ENCODE results near the gene CNEP1R1.

Gene CNEP1R1

DNA sequence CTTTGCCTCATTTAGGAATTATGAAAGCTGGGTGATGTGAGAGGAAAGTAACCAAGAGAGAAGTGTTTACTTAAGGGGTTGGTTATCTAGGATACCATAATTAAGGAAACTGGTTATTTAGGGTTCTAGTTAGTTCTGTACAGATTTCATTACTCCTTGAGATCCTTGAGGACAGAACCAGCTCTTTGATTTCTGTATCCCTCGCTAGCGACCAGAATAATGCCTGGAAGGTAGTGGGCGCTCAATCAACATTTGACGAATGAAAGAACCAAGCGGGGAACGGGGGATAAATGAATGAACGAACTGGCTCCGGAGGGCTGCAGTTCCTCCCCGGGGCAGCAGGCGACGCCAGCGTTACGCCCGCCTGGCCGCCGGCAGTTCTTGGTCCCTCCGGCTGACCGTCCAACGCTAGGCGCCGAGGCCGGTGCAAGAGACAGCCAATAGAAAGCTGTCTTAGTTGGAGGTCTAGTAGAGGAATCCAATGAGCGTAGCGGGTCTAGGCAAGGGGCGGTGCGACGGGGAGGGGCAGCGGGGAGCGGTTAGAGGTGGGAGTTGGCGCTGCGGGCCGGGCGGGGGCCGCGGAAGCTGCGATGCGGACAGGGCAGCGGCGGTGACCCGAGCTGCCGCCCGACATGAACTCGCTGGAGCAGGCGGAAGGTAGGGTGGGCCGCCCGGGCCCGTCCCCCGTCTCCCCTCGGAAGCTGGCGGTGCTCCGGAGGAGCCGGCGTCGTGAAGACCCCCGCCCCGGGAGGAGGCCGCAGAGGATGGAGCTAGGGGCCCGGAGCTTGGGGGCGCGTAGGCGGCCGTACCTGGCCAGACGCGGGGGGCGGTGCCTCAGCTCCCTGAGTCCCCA, at the start of gene CNEP1R1:
TSS of gene CNEP1R1 (plus strand) at position 542 of the 853 bp plus-strand sequence. CDS start at position 633, 91 bp downstream.
- H3K4me2 ChIP-seq (ENCODE audit: low read depth, low read length, poor library complexity, severe bottlenecking) = peak within 1 kb of the TSS; percentile 90
- no peaks in the 10 kb centered on the region for H3F3A ChIP-seq (ENCODE audit: low read depth)
- peaks cover 42% of the 10 kb centered on the region for H3K79me2 ChIP-seq (ENCODE audit: insufficient read depth, low read length)
- TF ChIP-seq EZH2phosphoT487 (IDR thresholded peaks at IDR 0.05; ENCODE audit: borderline replicate concordance) (no peak), CTCF (conservative IDR thresholded peaks at IDR 0.05; ENCODE audit: low read length) (peak; percentile 99)
- peaks cover 24% of the 10 kb centered on the region for H4K20me1 ChIP-seq (ENCODE audit: insufficient read depth, low read length, poor library complexity, severe bottlenecking)
- H3K27me3 ChIP-seq (ENCODE audit: insufficient read depth, low read length, poor library complexity, severe bottlenecking) = no peaks in the 10 kb centered on the region
- H3K36me3 ChIP-seq (ENCODE audit: insufficient read depth, low read length) = no peaks in the 10 kb centered on the region; the same call in 1 of the 2 replicates
- H3K4me1 ChIP-seq (ENCODE audit: insufficient read depth, low read length, poor library complexity, severe bottlenecking) = peaks cover 28% of the 10 kb centered on the region
- H3K4me3 ChIP-seq (ENCODE audit: low read length, poor library complexity, severe bottlenecking) = peak within 1 kb of the TSS; percentile 88
- peak within 1 kb of the TSS; percentile 76 for H3K9ac ChIP-seq (ENCODE audit: low read depth, low read length, poor library complexity, severe bottlenecking)
- H3K9me2 ChIP-seq (replicated peaks; ENCODE audit: low read depth, low read length) = no peaks in the 10 kb centered on the region
- H3K9me3 ChIP-seq (ENCODE audit: insufficient read depth, low read depth, low read length) = no peaks in the 10 kb centered on the region
- peak within 1 kb of the TSS; percentile 84 for H2AFZ ChIP-seq (ENCODE audit: low read length)

DNA sequence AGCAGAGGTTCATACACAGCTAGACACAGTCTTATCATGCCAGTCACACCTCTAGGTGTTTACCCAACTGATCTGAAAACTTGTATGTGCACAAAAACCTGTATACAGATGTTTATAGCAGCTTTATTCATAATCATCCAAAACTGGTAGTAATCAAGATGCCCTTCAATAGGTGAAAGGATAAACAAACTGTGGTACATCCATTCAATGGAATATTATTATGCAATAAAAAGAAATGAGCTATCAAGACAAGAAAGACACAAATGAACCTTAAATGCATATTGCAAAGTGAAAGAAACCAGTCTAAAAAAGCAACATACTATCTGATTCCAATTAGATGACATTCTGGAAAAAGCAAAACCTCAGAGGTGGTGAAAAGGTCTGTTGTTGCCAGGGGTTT, 47.6 kb upstream of the CNEP1R1 start:
- Histone ChIP-seq H3K9ac (ENCODE audit: low read depth, low read length, poor library complexity, severe bottlenecking) (no peak overlapping the region), H3K4me2 (ENCODE audit: low read depth, low read length, poor library complexity, severe bottlenecking) (no peak overlapping the region), H3K9me3 (ENCODE audit: insufficient read depth, low read depth, low read length) (no peaks in the 10 kb centered on the region), H2AFZ (ENCODE audit: low read length) (no peak overlapping the region), H4K20me1 (ENCODE audit: insufficient read depth, low read length, poor library complexity, severe bottlenecking) (no peaks in the 10 kb centered on the region), H3K79me2 (ENCODE audit: insufficient read depth, low read length) (no peaks in the 10 kb centered on the region), H3K9me2 (replicated peaks; ENCODE audit: low read depth, low read length) (no peaks in the 10 kb centered on the region), H3K4me1 (ENCODE audit: insufficient read depth, low read length, poor library complexity, severe bottlenecking) (no peaks in the 10 kb centered on the region), H3K36me3 (ENCODE audit: insufficient read depth, low read length) (no peaks in the 10 kb centered on the region), H3K4me3 (ENCODE audit: low read length, poor library complexity, severe bottlenecking) (no peak overlapping the region), H3K27me3 (ENCODE audit: insufficient read depth, low read length, poor library complexity, severe bottlenecking) (no peaks in the 10 kb centered on the region), H3F3A (ENCODE audit: low read depth) (no peaks in the 10 kb centered on the region)
- TF ChIP-seq CTCF (conservative IDR thresholded peaks at IDR 0.05; ENCODE audit: low read length) (no peak), EZH2phosphoT487 (IDR thresholded peaks at IDR 0.05; ENCODE audit: borderline replicate concordance) (no peak)

DNA sequence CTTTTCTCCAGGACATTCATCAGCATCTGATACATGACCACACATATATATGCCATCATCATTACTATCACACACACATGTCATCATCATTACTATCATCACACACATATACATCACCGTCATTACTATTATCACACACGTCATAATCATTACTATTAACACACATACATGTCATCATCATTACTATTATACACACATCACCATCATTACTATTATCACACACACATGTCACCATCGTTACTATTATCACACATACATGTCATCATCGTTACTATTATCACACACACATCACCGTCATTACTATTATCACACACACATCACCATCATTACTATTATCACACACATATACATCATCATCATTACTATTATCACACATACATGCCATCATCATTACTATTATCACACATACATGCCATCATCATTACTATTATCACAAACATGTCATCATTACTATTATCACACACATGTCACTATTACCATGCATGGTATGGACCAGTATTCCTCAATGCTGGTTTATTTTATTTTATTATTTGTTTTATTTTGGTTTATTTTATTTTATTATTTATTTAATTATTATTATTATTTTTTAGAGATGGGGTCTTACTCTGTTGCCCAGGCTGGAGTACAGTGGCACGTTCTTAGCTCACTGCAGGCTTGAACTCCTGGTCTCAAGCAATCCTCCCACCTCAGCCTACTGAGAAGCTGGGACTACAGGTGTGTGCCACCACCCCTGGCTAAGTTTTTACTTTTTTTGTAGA, 46.3 kb upstream of the CNEP1R1 start:
- no peak overlapping the region for H3K4me2 ChIP-seq (ENCODE audit: low read depth, low read length, poor library complexity, severe bottlenecking)
- no peaks in the 10 kb centered on the region for H3K36me3 ChIP-seq (ENCODE audit: insufficient read depth, low read length)
- no peaks in the 10 kb centered on the region for H4K20me1 ChIP-seq (ENCODE audit: insufficient read depth, low read length, poor library complexity, severe bottlenecking)
- no peaks in the 10 kb centered on the region for H3K27me3 ChIP-seq (ENCODE audit: insufficient read depth, low read length, poor library complexity, severe bottlenecking)
- TF ChIP-seq EZH2phosphoT487 (IDR thresholded peaks at IDR 0.05; ENCODE audit: borderline replicate concordance) = no peak
- TF ChIP-seq CTCF (conservative IDR thresholded peaks at IDR 0.05; ENCODE audit: low read length) = no peak
- H2AFZ ChIP-seq (ENCODE audit: low read length) = no peak overlapping the region
- no peak overlapping the region for H3K4me3 ChIP-seq (ENCODE audit: low read length, poor library complexity, severe bottlenecking)
- H3K4me1 ChIP-seq (ENCODE audit: insufficient read depth, low read length, poor library complexity, severe bottlenecking) = no peaks in the 10 kb centered on the region
- H3K9me3 ChIP-seq (ENCODE audit: insufficient read depth, low read depth, low read length) = no peaks in the 10 kb centered on the region
- no peak overlapping the region for H3K9ac ChIP-seq (ENCODE audit: low read depth, low read length, poor library complexity, severe bottlenecking)
- no peaks in the 10 kb centered on the region for H3F3A ChIP-seq (ENCODE audit: low read depth)
- no peaks in the 10 kb centered on the region for H3K9me2 ChIP-seq (replicated peaks; ENCODE audit: low read depth, low read length)
- no peaks in the 10 kb centered on the region for H3K79me2 ChIP-seq (ENCODE audit: insufficient read depth, low read length)

Data from Loucy (cell line).